GM21447 (cell line): ENCODE measurements around the gene ECT2L.

Experiments used
- ATAC-seq: cut with Tn5 transposase; IDR thresholded peaks from one replicate; pipeline ENCODE4 v1.9.1; 2021; ENCODE audit not compliant: unreplicated experiment

Gene ECT2L

DNA sequence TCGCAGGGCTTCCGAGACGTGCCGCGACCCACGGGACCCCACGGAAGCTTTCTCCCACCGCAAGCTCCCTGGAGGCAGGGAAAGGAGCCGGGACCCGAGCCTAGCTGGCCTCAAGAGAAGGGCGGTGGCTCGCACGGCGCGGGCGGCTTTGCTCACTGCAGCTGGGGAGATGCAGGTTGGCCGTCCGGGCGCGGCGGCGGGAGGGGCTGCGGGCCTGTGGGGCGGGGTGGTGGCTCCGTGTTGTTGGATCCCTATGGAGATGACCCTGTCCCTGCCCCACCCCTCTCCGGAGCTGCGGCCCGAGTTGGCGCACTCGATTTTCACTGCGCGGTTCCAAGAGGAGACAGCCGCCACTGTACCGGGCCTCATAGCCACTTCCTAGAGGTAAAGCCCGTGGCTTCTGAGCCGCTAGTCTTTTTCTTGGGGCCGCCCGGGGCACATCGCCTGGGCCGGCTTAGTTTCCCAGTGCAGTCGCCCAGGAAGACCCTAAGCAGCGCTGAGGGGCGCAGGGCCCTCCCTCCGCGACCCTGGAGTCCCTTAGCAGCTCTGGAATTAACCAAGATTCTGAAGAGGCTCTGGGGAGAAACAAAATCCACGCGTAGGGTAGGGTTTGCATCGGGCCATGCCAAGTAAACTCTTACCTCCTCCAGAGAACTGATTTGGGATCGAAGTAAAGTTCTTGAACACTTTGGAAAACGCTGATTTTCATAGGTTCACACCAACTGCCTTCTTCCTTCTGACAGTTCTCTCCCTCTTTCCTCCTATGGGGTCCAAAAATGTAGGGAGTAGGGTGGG, at the start of gene ECT2L:
ECT2L (plus strand) TSS at position 279 of the 795 bp plus-strand sequence. CDS start 17,188 bp downstream, outside the sequence.
- no peak for ATAC-seq

DNA sequence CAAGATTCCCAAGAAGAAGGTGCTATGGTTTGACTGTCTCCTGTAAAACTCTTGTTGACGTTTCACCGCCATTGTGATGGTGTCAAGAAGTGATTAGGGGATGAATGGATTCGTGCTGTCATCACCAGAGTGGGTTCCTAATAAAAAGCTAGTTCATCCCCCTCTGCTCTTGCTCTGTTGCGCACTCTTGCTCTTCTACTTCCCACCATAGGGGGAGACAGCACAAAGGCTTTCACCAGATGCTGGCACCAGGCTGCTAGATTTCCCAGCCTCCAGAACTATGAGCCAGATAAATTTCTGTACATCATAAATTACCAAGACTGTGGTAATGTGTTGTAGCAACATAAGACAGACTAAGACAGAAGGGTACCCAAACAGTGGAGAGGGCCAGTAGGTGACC, 43.9 kb upstream of the ECT2L start:
- no peak for ATAC-seq

DNA sequence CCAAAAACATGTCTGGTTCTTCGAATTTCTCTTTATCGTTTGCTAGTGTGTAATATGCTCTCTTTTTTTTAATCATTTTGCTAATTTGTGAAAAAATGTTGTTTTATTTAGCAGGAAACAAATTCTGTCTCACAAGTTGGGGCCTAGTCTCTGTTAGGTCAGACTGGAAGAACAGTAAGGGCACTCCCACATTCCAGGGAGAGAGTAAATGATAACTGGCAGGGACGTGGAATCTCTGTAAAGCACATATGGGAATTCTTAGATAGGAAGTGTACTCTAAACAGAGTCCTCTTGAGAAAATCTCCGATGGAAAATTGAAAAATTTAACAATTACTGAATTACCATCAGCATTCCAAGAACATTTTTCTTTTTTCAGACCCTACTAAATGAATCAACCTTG, 38.8 kb upstream of the ECT2L start:
- no peak for ATAC-seq

DNA sequence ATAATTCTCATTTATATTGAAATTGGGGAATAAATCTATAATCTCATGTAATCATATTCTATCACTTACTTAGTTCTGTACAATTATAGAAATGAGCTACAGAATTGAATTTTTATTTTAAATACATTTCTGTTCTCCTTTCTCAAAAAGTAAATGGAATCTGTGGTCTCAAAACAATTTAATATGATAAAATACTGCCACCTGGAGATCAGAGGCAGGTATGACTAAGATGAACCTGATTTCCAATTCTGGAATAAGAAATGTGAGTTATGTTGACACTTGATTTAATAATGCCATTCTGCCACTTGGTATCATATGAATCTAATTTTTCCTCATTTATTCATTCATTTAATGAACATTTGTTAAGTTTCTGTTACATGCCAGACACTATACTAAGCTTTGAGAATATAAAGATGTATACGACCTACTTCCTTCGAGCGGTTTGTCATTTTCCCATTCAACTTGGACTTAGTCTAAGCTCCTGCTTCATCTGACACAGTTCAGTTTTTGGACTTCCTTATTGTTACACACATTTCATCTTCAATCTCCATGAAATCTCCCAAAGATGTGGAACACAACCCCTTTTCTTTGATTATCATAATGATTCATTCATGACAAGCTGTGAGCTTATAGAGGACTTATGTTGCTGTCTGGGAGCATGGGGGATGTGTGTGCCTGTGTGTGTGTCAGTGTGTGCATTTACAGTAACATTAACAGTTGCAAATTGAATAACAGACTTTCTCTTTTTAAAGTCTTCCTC, 29.8 kb upstream of the ECT2L start:
- ATAC-seq, result no peak

- ATAC-seq, result no peak
These were observed 26.7 kb upstream of the ECT2L start for GRCh38 chr6:138769102-138769676.

- peak; percentile 2 for ATAC-seq
These were observed 23.2 kb upstream of the ECT2L start for GRCh38 chr6:138772596-138773176.

DNA sequence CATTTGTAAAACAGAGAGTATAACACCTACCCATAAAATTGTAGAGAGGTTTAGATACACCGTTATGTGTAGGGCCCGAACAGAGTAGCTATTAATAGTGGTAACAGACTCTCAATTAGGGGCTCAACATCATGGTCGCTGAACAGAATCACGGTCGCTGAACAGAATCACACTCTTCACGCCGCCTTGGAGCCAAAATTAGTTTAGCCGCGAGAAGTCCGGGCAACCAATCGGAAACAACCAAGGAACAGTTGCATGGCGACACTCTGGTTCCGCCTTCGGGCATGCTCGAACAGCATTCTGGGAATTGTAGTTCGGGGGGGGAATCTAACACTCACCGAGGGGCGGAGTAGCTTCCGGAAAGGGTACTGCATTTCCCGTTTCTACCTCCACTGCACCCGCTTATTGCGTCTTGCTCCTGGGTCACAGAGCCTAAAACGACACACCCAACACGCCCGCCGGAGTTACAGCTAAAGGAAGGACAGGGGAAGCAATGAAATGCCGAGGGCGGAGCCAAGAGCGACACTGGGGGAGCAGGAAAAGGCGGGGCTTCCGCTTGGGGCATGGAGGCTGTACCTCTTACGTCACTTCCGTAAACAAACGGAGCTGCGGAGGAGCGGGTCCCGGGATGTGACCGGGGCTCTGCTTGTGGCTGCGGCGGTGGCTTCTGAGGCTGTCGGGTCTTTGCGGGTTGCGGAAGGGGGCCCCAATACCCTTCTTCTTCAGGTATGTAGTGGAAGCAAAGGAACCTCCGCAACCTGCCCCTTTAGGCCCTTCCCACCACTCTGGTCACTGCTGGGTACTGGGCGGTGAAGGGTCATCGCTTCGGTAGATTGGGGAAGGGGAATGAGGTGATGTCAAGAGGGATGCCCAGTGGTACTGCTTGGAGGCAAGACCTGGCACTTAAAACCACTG, 22.5 kb upstream of the ECT2L start, which contains the start of gene CCDC28A:
CCDC28A (plus strand) TSS at position 593 of the 915 bp plus-strand sequence. CDS start 2,352 bp downstream, outside the sequence.
- peak; percentile 94 for ATAC-seq

GRCh38 chr6:138774370-138774769, 21.5 kb upstream of the ECT2L start:
- no peak for ATAC-seq

DNA sequence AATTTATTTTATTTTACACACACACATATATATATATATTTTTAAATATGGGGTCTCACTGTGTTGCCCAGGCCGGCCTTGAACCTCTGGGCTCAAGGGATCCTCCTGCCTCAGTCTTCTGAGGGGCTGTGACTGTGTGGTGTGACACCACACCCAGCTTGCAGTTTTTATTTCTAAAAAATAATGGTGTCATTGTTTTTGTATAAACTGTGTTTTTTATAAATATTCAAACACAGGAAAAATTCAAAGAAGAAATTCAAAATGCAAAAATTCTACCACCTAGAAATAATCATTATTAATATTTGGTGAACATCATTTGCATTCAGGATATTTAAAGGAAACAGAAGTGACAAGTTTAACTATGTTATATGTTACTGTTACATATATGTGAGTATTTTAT, 19.2 kb upstream of the ECT2L start:
- ATAC-seq, result no peak

- ATAC-seq, result no peak
These were observed 17.6 kb upstream of the ECT2L start for GRCh38 chr6:138778331-138778730.

- ATAC-seq, result no peak
These were observed 13.6 kb upstream of the ECT2L start for GRCh38 chr6:138782243-138782642.

DNA sequence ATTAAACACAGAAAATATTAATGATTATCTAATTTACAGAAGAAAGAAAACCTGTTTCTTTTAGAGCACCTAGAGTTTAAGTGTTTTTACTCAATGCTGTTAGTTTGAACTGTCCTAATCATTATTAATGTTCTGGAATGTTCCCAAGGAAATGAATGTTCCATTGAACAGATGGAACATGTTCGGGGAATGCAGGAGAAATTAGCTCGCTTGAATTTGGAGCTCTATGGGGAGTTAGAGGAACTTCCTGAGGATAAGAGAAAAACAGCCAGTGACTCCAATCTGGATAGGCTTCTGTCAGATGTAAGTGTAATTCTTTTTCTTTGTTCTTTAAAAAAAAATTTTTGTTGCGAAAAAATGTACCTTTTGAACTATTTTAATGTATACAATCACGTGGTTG, 10.8 kb upstream of the ECT2L start:
- no peak for ATAC-seq

- ATAC-seq, result no peak
These were observed 9.9 kb upstream of the ECT2L start for GRCh38 chr6:138785980-138786379.

DNA sequence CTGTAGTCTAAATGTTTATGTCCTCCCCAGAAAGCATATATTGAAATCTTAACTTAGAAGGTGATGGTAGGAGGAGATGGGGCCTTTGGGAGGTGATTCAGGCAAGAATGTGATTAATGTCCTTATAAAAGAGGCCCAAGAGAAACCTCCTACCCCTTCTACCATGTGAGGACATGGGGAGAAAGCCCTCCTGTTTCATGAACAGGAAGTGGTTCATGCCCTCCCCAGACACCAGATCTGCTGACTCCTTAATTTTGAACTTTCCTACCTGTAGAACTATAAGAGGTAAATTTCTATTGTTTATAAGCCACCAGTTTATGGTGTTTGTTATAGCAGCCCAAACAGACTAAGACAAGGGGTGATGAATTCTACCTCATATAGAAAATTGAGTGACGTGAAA, 8.7 kb upstream of the ECT2L start:
- no peak for ATAC-seq

- no peak for ATAC-seq
These were observed 884 bp downstream of the ECT2L start for GRCh38 chr6:138796771-138797170.

GRCh38 chr6:138797806-138798446, 2.0 kb downstream of the ECT2L start:
- ATAC-seq, result no peak

- no peak for ATAC-seq
These were observed 4.7 kb downstream of the ECT2L start for GRCh38 chr6:138800377-138801150.

GRCh38 chr6:138803331-138803730, 7.4 kb downstream of the ECT2L start:
- no peak for ATAC-seq

DNA sequence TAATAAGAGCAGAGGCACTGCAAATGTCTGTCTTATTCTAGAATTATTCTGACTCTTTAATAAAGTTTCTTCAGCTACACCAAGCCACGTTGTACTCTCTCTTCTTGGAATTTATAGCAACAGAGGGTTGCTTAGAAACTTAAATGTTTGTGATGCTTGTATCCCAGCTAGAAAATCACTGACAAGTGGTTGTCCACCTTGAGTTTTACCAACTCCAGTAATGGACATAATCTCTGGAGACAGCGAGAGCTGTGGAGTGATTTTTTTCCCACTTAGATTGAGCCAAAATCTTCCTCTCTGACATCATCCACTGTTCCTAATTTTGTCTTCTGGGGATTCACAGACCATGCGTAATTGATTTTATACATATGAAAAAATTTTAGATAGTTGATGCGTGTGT, 8.0 kb downstream of the ECT2L start:
- no peak for ATAC-seq
